B cell (primary cell): ENCODE measurements around the gene CADPS.

Experiments
- CTCF ChIP-seq: fragments of 200-600 bp; IDR thresholded peaks from one replicate; pipeline ENCODE4 v1.8.0; 2022; ENCODE audit warnings: antibody characterized with exemption, mild to moderate bottlenecking
- EZH2 ChIP-seq: IDR thresholded peaks from 2 replicates; pipeline ENCODE4 v1.6.1; 2012; ENCODE audit warnings: borderline replicate concordance, low read depth, mild to moderate bottlenecking, moderate library complexity, low read length; ENCODE audit not compliant: insufficient read depth, poor library complexity, severe bottlenecking

GRCh38 chr3:62653796-62654195, 221.4 kb downstream of the CADPS start:
- no peak for TF ChIP-seq CTCF
- TF ChIP-seq EZH2: no peak
